ENCODE measurements around the gene SYT1.
A peak's percentile ranks its signal among the peaks of the same experiment; 100 is the strongest.

SYT1 gene

DNA sequence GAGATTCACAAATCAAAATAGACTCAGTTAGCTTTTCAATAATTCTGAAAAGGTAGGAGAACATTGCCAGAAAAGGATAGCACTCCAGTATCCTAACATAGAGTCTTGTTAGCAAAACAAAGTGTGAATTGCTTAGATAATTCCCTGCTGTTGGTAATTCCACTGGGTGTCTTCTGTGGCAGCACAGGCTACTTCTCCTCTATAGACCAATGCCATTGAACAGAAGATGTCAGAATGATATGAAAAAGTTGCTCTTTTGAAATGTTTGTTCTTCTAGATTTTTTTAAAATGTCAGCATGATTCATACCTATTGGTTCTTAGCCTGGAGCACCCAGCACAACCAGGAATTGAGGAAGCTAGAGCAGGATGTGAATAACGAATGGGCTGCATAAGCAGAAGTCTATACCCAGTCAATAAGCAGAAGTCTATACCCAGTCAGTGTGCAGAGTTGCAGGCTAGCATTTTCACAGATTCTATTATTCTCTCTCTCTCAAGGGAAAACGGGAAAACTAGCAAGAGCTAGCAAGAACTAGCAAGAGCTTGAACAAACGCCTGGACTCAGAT, 112.8 kb downstream of the SYT1 start:
- DNase-seq (ENCODE audit: low read depth), result peak; percentile 70
- TF ChIP-seq CTCF (IDR thresholded peaks at IDR 0.05; ENCODE audit: insufficient read depth, low read depth, low read length, missing control alignments), result no peak
- H3K4me3 ChIP-seq (ENCODE audit: low read length), result no peak overlapping the region

DNA sequence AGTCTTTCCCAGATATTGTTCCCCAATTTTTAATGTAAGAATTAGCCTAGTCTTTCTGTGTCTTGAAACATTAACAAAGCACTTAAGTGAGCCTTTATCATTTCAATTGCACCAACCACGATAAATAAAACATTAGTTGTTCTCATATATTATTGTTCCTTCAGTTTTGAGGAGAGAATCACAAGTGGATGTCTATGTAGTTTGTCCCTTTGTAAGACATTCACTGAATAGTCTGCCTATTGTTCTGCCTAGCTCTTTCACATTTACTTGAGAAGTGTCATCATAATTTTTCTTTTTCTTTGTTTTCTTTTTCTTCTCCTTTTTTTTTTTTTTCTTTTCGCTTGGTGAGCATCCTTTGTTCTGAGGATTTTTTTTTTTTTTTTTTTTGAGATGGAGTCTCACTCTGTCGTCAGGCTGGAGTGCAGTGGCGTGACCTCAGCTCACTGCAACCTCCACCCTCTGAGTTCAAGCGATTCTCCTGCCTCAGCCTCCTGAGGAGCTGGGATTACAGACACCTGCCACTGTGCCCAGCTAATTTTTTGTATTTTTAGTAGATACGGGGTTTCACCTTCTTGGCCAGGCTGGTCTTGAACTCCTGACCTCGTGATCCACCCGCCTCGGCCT, 129.7 kb downstream of the SYT1 start:
- DNase-seq (ENCODE audit: low read depth), result no peak
- no peak overlapping the region for H3K4me3 ChIP-seq (ENCODE audit: low read length)
- no peak for TF ChIP-seq CTCF (IDR thresholded peaks at IDR 0.05; ENCODE audit: insufficient read depth, low read depth, low read length, missing control alignments)

- DNase-seq (ENCODE audit: low read depth), result no peak
- no peak overlapping the region for H3K4me3 ChIP-seq (ENCODE audit: low read length)
- no peak for TF ChIP-seq CTCF (IDR thresholded peaks at IDR 0.05; ENCODE audit: insufficient read depth, low read depth, low read length, missing control alignments)
Observed at GRCh38 chr12:79000501-79000900, 135.9 kb downstream of the SYT1 start.

DNA sequence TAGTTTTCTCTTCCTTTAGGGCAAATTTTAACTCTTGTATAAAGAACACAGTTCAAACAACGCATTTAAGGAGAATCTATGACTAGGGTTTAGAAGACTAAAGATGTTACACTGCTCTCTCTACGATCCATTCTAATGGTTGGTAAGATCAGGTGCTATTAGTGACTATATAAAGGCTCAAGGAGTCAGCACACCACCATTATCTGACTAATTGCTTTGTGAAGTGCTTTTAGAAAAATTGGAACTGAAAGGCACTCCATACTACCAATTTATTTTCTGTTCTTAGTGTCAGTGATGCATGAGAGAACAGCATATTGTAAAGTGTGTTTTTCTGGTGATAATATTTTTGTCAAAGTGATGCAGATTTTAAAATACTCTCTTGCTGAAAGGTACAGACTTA, 136.8 kb downstream of the SYT1 start:
- H3K4me3 ChIP-seq (ENCODE audit: low read length), result no peak overlapping the region
- no peak for TF ChIP-seq CTCF (IDR thresholded peaks at IDR 0.05; ENCODE audit: insufficient read depth, low read depth, low read length, missing control alignments)
- no peak for DNase-seq (ENCODE audit: low read depth)

- DNase-seq (ENCODE audit: low read depth), result peak; percentile 43
- TF ChIP-seq CTCF (IDR thresholded peaks at IDR 0.05; ENCODE audit: insufficient read depth, low read depth, low read length, missing control alignments), result peak; percentile 62
- H3K4me3 ChIP-seq (ENCODE audit: low read length), result no peak overlapping the region
Observed at GRCh38 chr12:79006306-79006705, 141.7 kb downstream of the SYT1 start.

DNA sequence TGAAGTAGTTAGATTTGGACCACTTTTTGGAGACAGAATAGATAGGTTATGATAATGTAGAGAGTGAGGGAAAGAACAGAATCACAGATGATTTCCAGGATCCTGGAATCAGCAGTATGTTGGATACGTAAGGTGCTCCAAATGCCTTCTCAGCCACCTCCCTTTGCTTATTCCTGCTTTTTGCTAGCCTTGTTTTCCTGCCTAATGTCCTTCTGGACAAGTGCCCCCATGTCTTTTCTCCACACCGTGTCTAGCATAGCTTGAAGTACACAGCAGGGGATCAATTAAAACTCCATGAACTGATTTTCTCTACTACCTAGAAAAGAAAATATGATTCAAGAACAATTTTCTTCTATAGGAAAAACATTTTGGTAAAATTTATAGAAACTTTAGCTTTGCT, 144.0 kb downstream of the SYT1 start:
- no peak overlapping the region for H3K4me3 ChIP-seq (ENCODE audit: low read length)
- TF ChIP-seq CTCF (IDR thresholded peaks at IDR 0.05; ENCODE audit: insufficient read depth, low read depth, low read length, missing control alignments), result no peak
- no peak for DNase-seq (ENCODE audit: low read depth)

DNA sequence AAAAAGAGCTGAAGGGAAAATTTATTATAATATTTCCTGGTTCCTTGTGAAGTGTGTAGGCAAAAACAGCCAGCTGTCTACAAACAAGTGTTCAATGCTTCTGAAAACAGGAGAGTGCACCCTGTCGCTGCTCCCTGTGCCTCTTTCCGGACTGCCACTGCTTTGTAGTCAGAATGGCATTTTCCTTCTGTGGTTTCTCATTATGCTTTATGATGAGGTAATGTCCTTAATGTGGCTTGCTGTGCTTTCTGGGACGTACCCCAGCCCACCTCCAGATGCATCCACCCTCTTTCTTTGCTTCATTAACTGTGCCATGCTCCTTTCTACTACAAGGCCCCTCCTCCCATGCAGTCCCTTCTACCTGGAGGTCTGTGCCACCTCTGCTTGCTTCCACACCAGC, 148.1 kb downstream of the SYT1 start:
- no peak for TF ChIP-seq CTCF (IDR thresholded peaks at IDR 0.05; ENCODE audit: insufficient read depth, low read depth, low read length, missing control alignments)
- no peak for DNase-seq (ENCODE audit: low read depth)
- no peak overlapping the region for H3K4me3 ChIP-seq (ENCODE audit: low read length)
